Measurements from ENCODE around the gene PGBD5.

Gene PGBD5

DNA sequence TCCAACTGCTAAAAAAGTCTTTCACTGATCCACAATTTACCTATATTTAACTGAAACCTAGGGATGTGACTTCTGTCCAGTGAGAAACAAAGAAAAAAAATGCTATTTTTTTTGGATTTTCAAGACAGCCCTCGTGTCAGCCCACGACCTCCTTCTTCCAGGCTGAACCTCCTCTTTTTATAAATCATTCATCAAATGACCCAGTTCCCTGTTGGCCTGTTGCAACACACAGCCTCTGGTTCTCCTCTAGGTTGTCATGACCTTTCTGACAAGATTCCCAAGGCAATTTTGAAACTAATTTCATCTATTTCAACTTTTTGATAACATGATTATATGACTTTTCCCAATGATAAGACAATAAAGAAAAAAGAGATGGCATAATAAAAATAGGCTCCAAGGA, 74.6 kb downstream of the PGBD5 start:
- TF ChIP-seq, protein P1, sequence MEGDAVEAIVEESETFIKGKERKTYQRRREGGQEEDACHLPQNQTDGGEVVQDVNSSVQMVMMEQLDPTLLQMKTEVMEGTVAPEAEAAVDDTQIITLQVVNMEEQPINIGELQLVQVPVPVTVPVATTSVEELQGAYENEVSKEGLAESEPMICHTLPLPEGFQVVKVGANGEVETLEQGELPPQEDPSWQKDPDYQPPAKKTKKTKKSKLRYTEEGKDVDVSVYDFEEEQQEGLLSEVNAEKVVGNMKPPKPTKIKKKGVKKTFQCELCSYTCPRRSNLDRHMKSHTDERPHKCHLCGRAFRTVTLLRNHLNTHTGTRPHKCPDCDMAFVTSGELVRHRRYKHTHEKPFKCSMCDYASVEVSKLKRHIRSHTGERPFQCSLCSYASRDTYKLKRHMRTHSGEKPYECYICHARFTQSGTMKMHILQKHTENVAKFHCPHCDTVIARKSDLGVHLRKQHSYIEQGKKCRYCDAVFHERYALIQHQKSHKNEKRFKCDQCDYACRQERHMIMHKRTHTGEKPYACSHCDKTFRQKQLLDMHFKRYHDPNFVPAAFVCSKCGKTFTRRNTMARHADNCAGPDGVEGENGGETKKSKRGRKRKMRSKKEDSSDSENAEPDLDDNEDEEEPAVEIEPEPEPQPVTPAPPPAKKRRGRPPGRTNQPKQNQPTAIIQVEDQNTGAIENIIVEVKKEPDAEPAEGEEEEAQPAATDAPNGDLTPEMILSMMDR (IDR thresholded peaks at IDR 0.05; ENCODE audit: insufficient read depth, missing control alignments) = no peak
- no peak for FAIRE-seq
- DNase-seq (ENCODE audit: insufficient read length, low spot score) = no peak

DNA sequence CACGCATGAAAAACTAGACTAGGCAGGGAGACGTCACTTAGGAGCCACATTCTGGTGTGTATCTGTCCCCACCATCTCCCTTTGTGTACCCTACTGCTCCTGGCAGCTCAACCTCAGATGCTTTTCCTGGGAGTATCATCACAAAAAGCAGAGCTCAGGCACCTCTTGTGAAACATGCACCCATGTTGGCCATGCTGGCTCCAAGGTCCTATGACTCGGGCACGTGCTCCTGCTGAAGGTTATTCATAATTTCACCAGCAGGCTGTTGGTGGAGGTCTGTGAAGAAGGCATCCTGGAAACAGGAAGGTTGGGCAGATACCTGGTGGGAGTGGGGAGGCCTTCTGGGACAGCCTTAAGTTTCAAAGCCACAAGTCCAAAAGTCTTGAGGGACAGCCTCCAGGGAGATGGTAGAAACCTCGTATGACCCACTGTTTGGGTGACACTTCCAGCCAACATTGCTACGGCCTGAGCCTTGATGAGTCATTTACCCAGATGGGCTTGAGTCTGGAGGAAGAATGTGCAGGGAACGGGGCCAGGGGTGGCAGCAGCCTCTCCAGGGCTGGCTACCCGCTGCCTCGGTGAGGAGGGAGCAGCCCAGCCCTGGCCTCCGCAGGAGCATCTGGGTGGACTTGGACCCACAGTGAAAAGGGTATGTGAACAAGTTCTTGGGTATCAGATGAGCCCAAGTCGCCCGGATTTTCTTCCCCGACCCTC, 75.8 kb downstream of the PGBD5 start:
- TF ChIP-seq, protein P1 (IDR thresholded peaks at IDR 0.05; ENCODE audit: insufficient read depth, missing control alignments) = no peak
- FAIRE-seq = no peak
- DNase-seq (ENCODE audit: insufficient read length, low spot score) = no peak

DNA sequence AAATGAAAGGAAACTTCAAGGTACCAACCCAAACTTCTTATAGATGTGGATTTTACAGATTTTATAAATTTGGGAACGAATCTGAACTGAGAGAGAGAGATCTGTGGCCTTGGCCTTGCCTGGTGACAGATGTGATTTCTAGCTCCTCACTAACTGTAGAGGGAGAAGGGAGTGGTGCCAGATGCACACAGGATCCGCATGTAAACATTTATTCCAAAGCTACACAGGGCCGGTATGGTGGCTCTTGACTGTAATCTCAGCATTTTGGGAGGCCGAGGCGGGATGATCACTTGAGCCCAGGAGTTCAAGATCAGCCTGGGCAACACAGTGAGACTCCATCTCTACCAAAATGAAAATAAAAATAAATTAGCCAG, 77.1 kb downstream of the PGBD5 start:
- FAIRE-seq = no peak
- DNase-seq (ENCODE audit: insufficient read length, low spot score) = no peak
- TF ChIP-seq, protein P1 (IDR thresholded peaks at IDR 0.05; ENCODE audit: insufficient read depth, missing control alignments) = no peak

DNA sequence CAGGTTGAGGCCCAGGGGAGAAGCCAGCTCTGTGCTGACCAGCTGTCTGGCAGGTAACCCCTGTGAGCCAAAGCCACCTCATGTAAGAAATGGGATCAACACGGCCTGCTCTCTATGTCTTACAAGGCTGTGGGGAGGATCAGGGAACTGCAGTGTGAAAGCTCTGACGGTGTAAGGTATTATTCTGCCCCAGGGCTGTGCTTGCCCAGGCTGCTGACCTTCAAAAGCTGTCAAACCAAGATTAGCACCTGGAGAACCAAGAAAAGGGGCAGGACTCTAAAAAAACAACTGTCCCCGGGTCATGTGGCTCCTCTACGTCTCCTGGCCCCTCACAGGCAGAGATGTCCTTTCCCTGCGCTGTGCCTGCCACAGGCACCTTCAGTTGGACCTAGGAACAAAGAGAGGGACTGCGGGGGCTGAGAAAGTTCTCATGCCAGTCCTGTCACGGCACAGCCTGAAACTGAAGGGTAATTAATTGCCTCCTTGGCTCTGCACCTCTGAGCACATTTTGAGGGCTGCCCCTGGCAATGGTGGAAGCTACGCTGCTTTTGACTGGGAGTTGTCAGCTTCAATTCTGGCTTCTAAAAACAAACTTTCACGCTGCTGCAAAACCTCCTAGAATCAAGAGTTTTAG, 77.6 kb downstream of the PGBD5 start:
- TF ChIP-seq, protein P1 (IDR thresholded peaks at IDR 0.05; ENCODE audit: insufficient read depth, missing control alignments) = no peak
- no peak for FAIRE-seq
- no peak for DNase-seq (ENCODE audit: insufficient read length, low spot score)

GRCh38 chr1:230347896-230348295, 78.2 kb downstream of the PGBD5 start:
- TF ChIP-seq, protein P1 (IDR thresholded peaks at IDR 0.05; ENCODE audit: insufficient read depth, missing control alignments) = no peak
- FAIRE-seq (no peak), DNase-seq (ENCODE audit: insufficient read length, low spot score) (no peak)

DNA sequence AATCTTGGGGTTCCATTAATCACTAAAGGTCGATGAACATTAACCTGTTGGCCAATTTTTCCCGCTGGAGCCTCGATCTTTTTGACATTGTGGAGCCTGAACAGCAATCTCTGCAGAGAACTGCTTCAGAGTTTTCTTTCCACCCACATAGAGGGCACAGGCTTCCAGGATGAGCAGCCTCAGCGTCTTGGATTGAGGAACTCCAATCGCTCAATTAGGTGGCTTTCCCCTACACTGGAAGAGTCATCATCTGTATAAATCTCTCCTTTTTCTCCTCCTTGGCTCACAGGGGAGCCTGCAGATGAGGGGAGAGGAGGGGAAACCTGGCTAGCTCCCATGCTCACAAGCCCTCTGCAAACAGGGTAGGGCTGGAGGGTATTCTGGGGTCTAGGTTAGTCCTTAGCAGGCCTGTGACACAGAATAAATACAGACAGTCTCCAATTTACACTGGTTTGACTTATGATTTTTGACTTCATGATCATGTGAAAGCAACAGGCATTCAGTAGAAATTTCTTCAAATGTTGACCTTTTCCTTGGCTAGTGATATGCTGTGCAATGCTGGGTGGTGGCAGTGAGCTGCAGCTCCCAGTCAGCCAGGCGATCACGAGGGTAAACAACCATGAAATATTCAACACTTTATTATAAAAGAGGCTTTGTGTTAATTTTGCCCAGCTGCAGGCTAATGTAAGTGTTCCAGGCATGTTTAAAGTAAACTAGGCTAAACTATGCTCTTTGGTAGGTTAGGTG, 80.8 kb downstream of the PGBD5 start:
- FAIRE-seq (no peak), DNase-seq (ENCODE audit: insufficient read length, low spot score) (no peak)
- TF ChIP-seq, protein P1 (IDR thresholded peaks at IDR 0.05; ENCODE audit: insufficient read depth, missing control alignments) = no peak
